K562 (cell line): Measurements from ENCODE around the gene TMEM170A. TPM values are rescaled to one million over a fixed set of nuclear protein-coding genes. Genes with fewer than 3 reads are reported as not detected.

Experiments used
- ATAC-seq: fragments of 200-7000 bp; cut with Tn5 transposase; 3 replicates; pipeline ENCODE4 v1.9.1; 2020; ENCODE audit warnings: moderate library complexity
- BruUV-seq: library from RNA; stranded (reverse); fragments of 400-500 nt; replicated peaks from 2 replicates; lab custom pipeline; 2021; lab: Mats Ljungman, UMichigan
- CTCF ChIA-PET: fragments of 300-600 bp; formaldehyde crosslinking; extraction: SDS; loops from one replicate; lab custom pipeline; 2021; ENCODE audit warnings: low intra/inter-chr PET ratio; lab: Yijun Ruan, JAX
- POLR2A ChIA-PET: fragments of 300-600, 350-650 bp; sonication (Branson Sonifier 250); formaldehyde crosslinking; extraction: SDS; loops from one replicate; lab custom pipeline; 2021; ENCODE audit warnings: antibody characterized with exemption, inconsistent platforms; lab: Yijun Ruan, JAX
- DNase-seq, 4 experiments: peaks; one replicate each; pipeline versions ENCODE4 v3.0.0 to v3.0.0-alpha.2; 2011 to 2018; ENCODE audit warnings: low spot score in 3 of 4, mixed read lengths in 3 of 4; ENCODE audit errors: extremely low read depth in 1 of 4
- FAIRE-seq: peaks from 2 replicates; lab custom pipeline; 2011; peaks lifted over from hg19 to GRCh38; lab: Jason Lieb, UNC
- H2AFZ ChIP-seq: 2 replicates; pipeline ENCODE4 v1.6.0; 2011; ENCODE audit warnings: low read depth, low read length, control low read depth, inconsistent platforms
- H3K27ac ChIP-seq: fragments of 200-600 bp; 3 replicates; pipeline ENCODE4 v1.8.0; 2011; ENCODE audit warnings: low read depth, mild to moderate bottlenecking, control low read depth, inconsistent platforms, low read length, moderate library complexity, mixed read lengths; ENCODE audit errors: extremely low read depth
- H3K27me3 ChIP-seq, 2 experiments: fragments of 300-600 bp in 1 of 2; 2 replicates in 1 of 2; 3 replicates in 1 of 2; pipeline versions ENCODE4 v1.6.0 to v1.8.0; 2011; ENCODE audit warnings: inconsistent platforms in 2 of 2, low read length in 2 of 2, mild to moderate bottlenecking in 1 of 2, mixed read lengths in 1 of 2, moderate library complexity in 1 of 2; ENCODE audit not compliant: control insufficient read depth in 2 of 2, insufficient read depth in 2 of 2
- H3K36me3 ChIP-seq: fragments of 300-600 bp; 3 replicates; pipeline ENCODE4 v1.8.0; 2011; ENCODE audit warnings: mild to moderate bottlenecking, low read length, inconsistent platforms; ENCODE audit not compliant: control insufficient read depth, insufficient read depth
- H3K4me1 ChIP-seq, 2 experiments: fragments of 200-600 bp in 1 of 2; replicated peaks in 1 of 2; 2 replicates in 1 of 2; 3 replicates in 1 of 2; pipeline versions ENCODE4 v1.5.1 to v1.8.0; 2011; ENCODE audit warnings: inconsistent platforms in 2 of 2, low read length in 2 of 2, mild to moderate bottlenecking in 1 of 2, mixed read lengths in 1 of 2, moderate library complexity in 1 of 2; ENCODE audit not compliant: control insufficient read depth in 2 of 2, insufficient read depth in 2 of 2
- H3K4me2 ChIP-seq: 2 replicates; pipeline ENCODE4 v1.6.1; 2011; ENCODE audit warnings: low read length, control low read depth, inconsistent platforms, mixed read lengths; ENCODE audit not compliant: insufficient read depth
- H3K4me3 ChIP-seq: fragments of 200-600 bp; sonication (generic), shearing (Covaris generic); 2 replicates; pipeline ENCODE4 v1.5.1; 2016; ENCODE audit warnings: control low read depth, inconsistent platforms
- H3K79me2 ChIP-seq: fragments of 200-600 bp; 3 replicates; pipeline ENCODE4 v1.8.0; 2011; ENCODE audit warnings: low read length, inconsistent platforms; ENCODE audit not compliant: control insufficient read depth, insufficient read depth
- H3K9ac ChIP-seq, 2 experiments: 2 replicates each; pipeline versions ENCODE4 v1.6.0 to v1.6.1; 2011; ENCODE audit warnings: low read depth in 2 of 2, low read length in 2 of 2, control low read depth in 1 of 2, inconsistent platforms in 1 of 2, mild to moderate bottlenecking in 1 of 2, mixed read lengths in 1 of 2; ENCODE audit not compliant: insufficient read depth in 1 of 2
- H3K9me1 ChIP-seq: one replicate; pipeline ENCODE4 v1.6.0; 2011; ENCODE audit warnings: inconsistent platforms, mild to moderate bottlenecking, low read length, moderate library complexity; ENCODE audit not compliant: control insufficient read depth, insufficient read depth
- H3K9me3 ChIP-seq: replicated peaks from 2 replicates; pipeline ENCODE4 v1.5.1; 2011; ENCODE audit warnings: low read depth, low read length, inconsistent platforms; ENCODE audit not compliant: control insufficient read depth, insufficient read depth
- H4K20me1 ChIP-seq: replicated peaks from 2 replicates; pipeline ENCODE4 v1.6.1; 2011; ENCODE audit warnings: low read length, inconsistent platforms, mixed read lengths; ENCODE audit not compliant: control insufficient read depth, insufficient read depth
- ARHGAP35 ChIP-seq: fragments of 450-650 bp; IDR thresholded peaks from 2 replicates; pipeline ENCODE4 v1.6.1; 2018; ENCODE audit not compliant: partially characterized antibody
- MYBL2 ChIP-seq, 2 experiments: fragments of 450-650 bp in 1 of 2; sonication (generic) in 1 of 2; formaldehyde crosslinking in 1 of 2; IDR thresholded peaks; 2 replicates each; pipeline versions ENCODE4 v1.6.1 to v1.8.1; 2017 to 2022; ENCODE audit warnings: borderline replicate concordance in 1 of 2, inconsistent platforms in 1 of 2, low read depth in 1 of 2, mild to moderate bottlenecking in 1 of 2, missing genetic modification reagents in 1 of 2, moderate library complexity in 1 of 2
- POLR2B ChIP-seq: fragments of 450-650 bp; IDR thresholded peaks from 2 replicates; pipeline ENCODE4 v1.6.1; 2018; ENCODE audit warnings: low read depth; ENCODE audit not compliant: partially characterized antibody
- SREBF1 ChIP-seq: fragments of 150-350 bp; IDR thresholded peaks from 2 replicates; pipeline ENCODE4 v1.6.1; 2014; ENCODE audit warnings: antibody characterized with exemption, low read depth, low read length, borderline replicate concordance
- ZSCAN29 ChIP-seq: fragments of 450-650 bp; IDR thresholded peaks from 2 replicates; pipeline ENCODE4 v1.6.1; 2017
- WGBS: fragments of 100-300 bp; shearing (Covaris generic); methylation state at CpG from one replicate; pipeline ENCODE4 v1.1.6; 2016; ENCODE audit warnings: low coverage, mixed read lengths; ENCODE audit not compliant: insufficient coverage; ENCODE audit errors: missing lambda C conversion rate; 5-methylcytosine and 5-hydroxymethylcytosine counted together
- in situ Hi-C: fragments of 300-500 bp; cut with MboI; formaldehyde crosslinking; loops from 4 replicates; pipeline ENCODE4 v1.15.0; 2018; ENCODE audit warnings: inconsistent platforms, mixed read lengths
- intact Hi-C: fragments of 100-400 bp; cut with micrococcal nuclease; formaldehyde crosslinking; loops from 2 replicates; pipeline ENCODE4 v1.14.2; 2022
- polyA plus RNA-seq, 8 experiments: library from polyadenylated mRNA; depleted of rRNA in 4 of 8; stranded (reverse) in 5 of 8; unstranded in 3 of 8; fragments of >200 nt; fragmentation: Nextera tagmentation in 2 of 8; fragmentation: Illumina TruSeq in 1 of 8; extraction: Ambion mirVana in 2 of 8; extraction: Trizol in 1 of 8; gene quantifications; 2 replicates each; pipeline versions ENCODE4 v1.2.1 to v1.2.3, GENCODE V29; 2011 to 2014; ENCODE audit warnings: inconsistent platforms in 1 of 8, missing spikeins in 1 of 8
- total RNA-seq, 7 experiments: library from RNA; depleted of rRNA in 6 of 7; stranded (reverse); fragments of >200 nt in 6 of 7; fragmentation: Illumina TruSeq in 2 of 7; extraction: Trizol in 2 of 7; gene quantifications; 2 replicates each; pipeline versions ENCODE4 v1.2.1 to v1.2.3, GENCODE V29; 2011 to 2021; ENCODE audit warnings: low replicate concordance in 1 of 7

The TMEM170A gene
- total and polyA plus RNA-seq, 9 of the 15 experiments (the other 6 are each of a cell fraction or from before 2014, with no cell fraction given) = 6.1 to 30.2 (median 15.0) TPM

DNA sequence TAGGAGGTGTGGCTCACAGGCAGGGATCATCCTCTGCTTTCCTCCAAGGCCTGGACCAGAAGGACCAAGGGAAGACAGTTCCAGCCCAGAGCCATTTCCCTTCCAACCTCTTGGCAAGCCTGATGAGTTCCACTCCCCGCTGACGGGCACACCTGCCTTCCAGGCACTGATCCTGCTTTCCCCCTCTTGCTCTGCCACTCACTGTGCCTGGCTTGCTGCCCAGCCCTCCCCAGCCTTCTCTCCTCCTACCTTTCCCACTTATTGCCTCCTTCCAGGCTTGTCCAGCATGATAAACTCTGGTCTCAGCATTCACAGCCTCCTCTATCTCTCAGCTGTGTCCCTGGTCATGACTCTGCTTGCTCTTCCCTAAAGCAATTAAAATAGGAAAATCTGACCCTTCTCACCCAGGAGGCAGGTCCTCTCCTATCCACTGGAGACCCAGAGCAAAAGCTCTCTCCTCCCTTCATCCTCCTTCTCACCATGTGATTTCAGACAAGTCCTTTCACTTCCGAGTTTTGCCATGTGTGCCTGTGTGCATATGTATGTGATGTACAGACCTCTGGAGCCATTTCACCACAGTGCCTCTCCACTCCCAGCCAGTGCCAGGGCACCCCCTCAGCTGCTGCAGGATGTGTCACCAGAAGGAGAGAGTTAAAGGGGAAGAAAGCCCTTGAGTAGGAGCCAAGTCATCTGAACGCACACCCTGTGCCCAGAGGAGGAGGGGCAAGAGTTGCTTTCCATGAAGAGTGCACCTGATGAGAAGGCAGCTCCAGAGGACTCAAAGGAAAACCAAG is 13.4 kb upstream of the TMEM170A start:
- DNase-seq (no peak), ATAC-seq (no peak), FAIRE-seq (no peak)
- no TSS peak for BruUV-seq
- 0% methylated on average over 4 of the region's 4 CpGs for WGBS
- H3K79me2 ChIP-seq = no peaks in the 10 kb centered on the region
- ChIA-PET POLR2A (interaction anchor here (0.8 to 1.2 kb wide), 2 partner anchors 9 to 39 kb away, joined by 3 read pairs; no protein-coding TSS in a partner anchor), CTCF (no interaction called here)
- intact Hi-C loops = no loop called here
- H3K9me1 ChIP-seq = no peaks in the 10 kb centered on the region
- peaks cover 0 to 9% of the 10 kb centered on the region in 2 experiments; a peak in 2 of 5 replicates for H3K4me1 ChIP-seq
- TF ChIP-seq SREBF1 = no peak
- TF ChIP-seq MYBL2 (IDR thresholded peaks at IDR 0.05; ENCODE audit: low read depth) = no peak
- no peak for TF ChIP-seq MYBL2 (CRISPR knock-in tag; IDR thresholded peaks at IDR 0.05; ENCODE audit: borderline replicate concordance)
- no peak for TF ChIP-seq ARHGAP35
- no peak for TF ChIP-seq ZSCAN29
- TF ChIP-seq POLR2B = no peak
- H3K4me2 ChIP-seq = no peak overlapping the region
- no peaks in the 10 kb centered on the region for H3K9me3 ChIP-seq
- no peak overlapping the region for H3K9ac ChIP-seq
- in situ Hi-C loops = loop anchor here (10.0 kb wide), 1 partner anchor 287 kb away; no protein-coding TSS in a partner anchor
- H3K27ac ChIP-seq = no peak overlapping the region
- no peak overlapping the region for H3K4me3 ChIP-seq
- no peaks in the 10 kb centered on the region for H3K36me3 ChIP-seq
- H3K27me3 ChIP-seq = peaks cover 13 to 49% of the 10 kb centered on the region in 2 experiments; a peak in 4 of 5 replicates
- H2AFZ ChIP-seq = no peak overlapping the region
- no peaks in the 10 kb centered on the region; the same call in 1 of the 2 replicates for H4K20me1 ChIP-seq
